ENCODE results near the gene TCF25.

The TCF25 gene

DNA sequence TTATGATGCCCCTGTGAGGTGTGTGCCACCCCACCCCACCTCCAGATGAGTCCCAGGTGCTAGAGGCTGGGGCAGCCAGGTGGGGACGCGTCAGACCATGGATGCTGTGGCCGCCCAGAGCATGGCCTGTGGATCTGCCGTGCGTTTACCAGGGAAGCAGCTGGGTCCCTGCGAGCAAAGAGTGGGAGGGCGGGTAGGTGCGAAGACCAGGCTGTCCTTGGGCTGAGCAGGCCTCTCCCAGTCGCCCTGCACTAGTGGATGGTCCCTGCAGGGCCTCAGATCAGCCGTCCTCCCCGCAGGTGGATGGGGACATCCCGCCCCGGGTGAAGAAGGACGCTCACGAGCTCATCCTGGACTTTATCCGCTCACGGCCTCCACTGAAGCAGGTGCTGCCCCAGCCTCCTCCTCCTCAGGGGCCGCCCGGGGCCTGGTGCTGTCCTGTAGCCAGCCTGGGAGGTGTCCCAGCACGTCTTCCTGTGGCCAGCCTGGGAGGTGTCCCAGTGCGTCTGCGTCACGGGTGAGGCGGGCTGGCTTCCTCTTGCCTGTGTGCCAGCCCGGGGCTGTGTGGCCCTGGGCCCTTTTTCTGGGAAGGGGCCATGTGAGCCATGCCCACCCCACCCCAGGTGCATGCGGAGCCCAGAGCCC is 18.0 kb upstream of the TCF25 start:
- Histone ChIP-seq H3K27ac (ENCODE audit: low read depth, low read length) (no peak overlapping the region), H3K9ac (ENCODE audit: low read length) (no peak overlapping the region), H3K4me3 (ENCODE audit: low read length) (no peak overlapping the region), H3K27me3 (ENCODE audit: control insufficient read depth, insufficient read depth, low read length) (no peaks in the 10 kb centered on the region), H3K36me3 (ENCODE audit: control insufficient read depth, insufficient read depth, low read length) (peaks cover 2% of the 10 kb centered on the region), H3K4me1 (ENCODE audit: control insufficient read depth, insufficient read depth, low read length) (no peaks in the 10 kb centered on the region)

DNA sequence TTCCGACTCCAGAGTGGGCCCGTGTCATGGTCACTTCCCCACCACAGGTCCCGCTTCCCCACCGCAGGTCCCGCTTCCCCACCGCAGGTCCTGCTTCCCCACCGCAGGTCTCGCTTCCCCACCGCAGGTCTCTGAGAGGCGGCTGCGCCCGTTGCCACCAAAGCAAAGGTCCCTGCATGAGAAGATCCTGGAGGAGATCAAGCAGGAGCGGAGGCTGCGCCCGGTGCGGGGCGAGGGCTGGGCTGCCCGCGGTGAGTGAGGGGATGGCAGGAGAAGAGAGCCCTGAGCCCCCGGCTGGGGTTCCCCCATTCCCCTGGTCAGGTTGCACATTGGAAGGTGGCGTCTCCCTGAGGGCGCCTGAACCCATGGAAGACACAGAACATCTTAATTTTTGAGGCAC is 17.4 kb upstream of the TCF25 start:
- no peak overlapping the region for H3K4me3 ChIP-seq (ENCODE audit: low read length)
- H3K36me3 ChIP-seq (ENCODE audit: control insufficient read depth, insufficient read depth, low read length), result peaks cover 2% of the 10 kb centered on the region
- H3K4me1 ChIP-seq (ENCODE audit: control insufficient read depth, insufficient read depth, low read length), result no peaks in the 10 kb centered on the region
- no peak overlapping the region for H3K9ac ChIP-seq (ENCODE audit: low read length)
- no peaks in the 10 kb centered on the region for H3K27me3 ChIP-seq (ENCODE audit: control insufficient read depth, insufficient read depth, low read length)
- no peak overlapping the region for H3K27ac ChIP-seq (ENCODE audit: low read depth, low read length)

DNA sequence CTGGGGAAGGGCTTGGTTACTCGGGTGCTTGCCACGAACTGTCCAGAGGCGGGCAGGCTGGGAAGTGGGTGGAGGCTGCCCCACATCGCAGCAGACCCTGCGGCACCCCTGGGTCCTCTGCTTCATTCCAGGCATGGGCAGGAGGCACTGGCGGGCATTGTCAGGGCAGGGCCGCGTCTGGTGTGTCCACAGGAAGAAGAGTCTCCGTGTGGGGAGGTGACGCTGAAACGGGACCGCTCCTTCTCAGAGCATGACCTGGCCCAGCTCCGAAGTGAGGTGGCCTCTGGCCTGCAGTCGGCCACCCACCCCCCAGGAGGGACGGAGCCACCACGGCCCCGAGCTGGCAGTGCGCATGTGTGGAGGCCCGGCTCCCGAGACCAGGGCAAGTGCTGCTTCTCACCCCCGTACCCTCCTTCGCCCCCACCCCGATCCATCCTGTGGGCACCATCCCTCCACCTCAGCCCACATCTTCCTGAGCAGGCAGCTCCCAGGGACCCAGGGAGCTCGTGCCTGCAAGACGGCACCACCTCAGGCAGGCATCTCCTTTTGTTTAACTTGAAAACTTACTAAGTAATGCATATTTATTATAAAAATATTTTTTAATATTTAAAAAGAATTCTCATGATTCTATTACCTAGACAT is 14.3 kb upstream of the TCF25 start:
- no peaks in the 10 kb centered on the region for H3K4me1 ChIP-seq (ENCODE audit: control insufficient read depth, insufficient read depth, low read length)
- H3K36me3 ChIP-seq (ENCODE audit: control insufficient read depth, insufficient read depth, low read length), result peaks cover 2% of the 10 kb centered on the region
- no peak overlapping the region for H3K4me3 ChIP-seq (ENCODE audit: low read length)
- H3K27me3 ChIP-seq (ENCODE audit: control insufficient read depth, insufficient read depth, low read length), result no peaks in the 10 kb centered on the region
- no peak overlapping the region for H3K27ac ChIP-seq (ENCODE audit: low read depth, low read length)
- no peak overlapping the region for H3K9ac ChIP-seq (ENCODE audit: low read length)

- H3K9ac ChIP-seq (ENCODE audit: low read length), result no peak overlapping the region
- H3K27me3 ChIP-seq (ENCODE audit: control insufficient read depth, insufficient read depth, low read length), result no peaks in the 10 kb centered on the region
- H3K36me3 ChIP-seq (ENCODE audit: control insufficient read depth, insufficient read depth, low read length), result peaks cover 2% of the 10 kb centered on the region
- H3K27ac ChIP-seq (ENCODE audit: low read depth, low read length), result no peak overlapping the region
- no peaks in the 10 kb centered on the region for H3K4me1 ChIP-seq (ENCODE audit: control insufficient read depth, insufficient read depth, low read length)
- H3K4me3 ChIP-seq (ENCODE audit: low read length), result no peak overlapping the region
Observed at GRCh38 chr16:89859615-89860007, 13.8 kb upstream of the TCF25 start.

- Histone ChIP-seq H3K4me1 (ENCODE audit: control insufficient read depth, insufficient read depth, low read length) (no peaks in the 10 kb centered on the region), H3K9ac (ENCODE audit: low read length) (no peak overlapping the region), H3K27ac (ENCODE audit: low read depth, low read length) (no peak overlapping the region), H3K4me3 (ENCODE audit: low read length) (no peak overlapping the region), H3K36me3 (ENCODE audit: control insufficient read depth, insufficient read depth, low read length) (peaks cover 2% of the 10 kb centered on the region), H3K27me3 (ENCODE audit: control insufficient read depth, insufficient read depth, low read length) (no peaks in the 10 kb centered on the region)
Observed at GRCh38 chr16:89860747-89861304, 12.6 kb upstream of the TCF25 start.

- no peaks in the 10 kb centered on the region for H3K27me3 ChIP-seq (ENCODE audit: control insufficient read depth, insufficient read depth, low read length)
- H3K4me3 ChIP-seq (ENCODE audit: low read length), result no peak overlapping the region
- H3K36me3 ChIP-seq (ENCODE audit: control insufficient read depth, insufficient read depth, low read length), result peaks cover 2% of the 10 kb centered on the region
- no peak overlapping the region for H3K27ac ChIP-seq (ENCODE audit: low read depth, low read length)
- no peak overlapping the region for H3K9ac ChIP-seq (ENCODE audit: low read length)
- H3K4me1 ChIP-seq (ENCODE audit: control insufficient read depth, insufficient read depth, low read length), result no peaks in the 10 kb centered on the region
Observed at GRCh38 chr16:89861648-89862047, 11.7 kb upstream of the TCF25 start.

DNA sequence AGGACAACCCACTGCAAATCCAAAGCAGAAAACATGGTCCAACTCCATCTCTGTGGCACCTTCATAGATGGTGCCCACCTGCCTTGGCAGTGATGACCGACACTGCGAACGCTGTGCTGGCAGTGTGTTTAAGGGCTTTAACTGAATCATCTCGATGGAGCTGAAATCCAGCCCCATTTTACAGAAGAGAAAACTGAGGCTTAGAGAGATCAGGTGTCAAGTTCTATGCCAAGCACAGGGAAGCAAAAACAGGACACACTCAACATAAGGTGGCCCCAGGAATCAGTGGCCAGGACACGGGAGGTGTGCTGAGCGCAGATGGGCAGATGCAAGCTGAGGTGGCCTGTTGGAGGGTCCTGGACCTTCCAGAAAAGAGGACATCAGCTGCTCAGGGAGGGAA is 10.7 kb upstream of the TCF25 start:
- peaks cover 2% of the 10 kb centered on the region for H3K36me3 ChIP-seq (ENCODE audit: control insufficient read depth, insufficient read depth, low read length)
- no peak overlapping the region for H3K4me3 ChIP-seq (ENCODE audit: low read length)
- H3K27ac ChIP-seq (ENCODE audit: low read depth, low read length), result no peak overlapping the region
- H3K27me3 ChIP-seq (ENCODE audit: control insufficient read depth, insufficient read depth, low read length), result no peaks in the 10 kb centered on the region
- H3K9ac ChIP-seq (ENCODE audit: low read length), result no peak overlapping the region
- no peaks in the 10 kb centered on the region for H3K4me1 ChIP-seq (ENCODE audit: control insufficient read depth, insufficient read depth, low read length)

DNA sequence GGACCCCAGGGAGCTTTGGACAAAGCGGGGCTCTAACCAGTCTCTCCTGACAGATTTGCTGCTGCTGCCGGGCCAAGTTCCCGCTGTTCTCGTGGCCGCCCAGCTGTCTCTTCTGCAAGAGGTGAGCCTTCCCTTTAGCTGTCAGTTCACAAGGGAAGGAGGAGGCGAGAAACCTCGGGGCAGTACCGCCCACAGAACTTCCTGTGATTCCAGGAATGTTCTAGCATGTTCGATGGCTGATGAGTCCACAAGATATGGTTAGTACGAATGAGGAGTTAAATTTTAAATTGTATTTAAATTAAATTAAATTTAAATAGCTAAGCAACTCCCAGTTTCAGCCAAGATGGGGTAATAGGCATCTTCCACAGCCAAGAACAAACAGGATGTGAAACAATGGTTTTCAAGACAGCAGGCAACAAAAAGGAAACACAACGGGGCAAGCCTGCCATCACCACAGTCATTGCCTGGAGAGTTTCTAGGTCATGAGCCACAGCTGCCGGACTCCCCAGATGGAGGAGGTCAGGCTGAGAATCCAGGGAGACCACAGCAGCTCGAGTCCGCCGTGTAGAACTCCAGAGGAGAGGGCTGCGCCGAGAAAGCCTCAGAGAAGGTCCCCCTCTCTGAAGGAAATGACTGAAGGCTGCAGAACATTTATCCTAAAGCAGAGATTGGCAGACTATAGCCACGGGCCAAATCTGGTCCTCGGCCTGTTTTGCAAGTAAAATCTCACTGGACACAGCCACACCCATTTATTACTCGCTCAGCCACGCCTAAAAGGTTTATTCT is 9.5 kb upstream of the TCF25 start:
- Histone ChIP-seq H3K9ac (ENCODE audit: low read length) (no peak overlapping the region), H3K27ac (ENCODE audit: low read depth, low read length) (no peak overlapping the region)

DNA sequence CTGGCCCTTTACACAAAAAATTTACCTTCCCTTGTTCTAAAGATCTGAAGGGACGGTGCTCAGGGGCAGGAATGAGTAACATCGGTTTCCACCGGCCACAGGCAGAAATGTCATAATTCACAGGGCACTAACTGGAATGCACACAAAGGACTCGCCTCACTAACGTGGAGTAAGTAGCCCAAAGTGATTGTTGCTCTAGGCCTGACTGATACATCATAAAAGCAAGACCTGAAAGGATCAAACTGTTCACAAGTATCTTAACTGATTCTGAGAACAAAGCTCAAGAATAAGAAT is 8.9 kb upstream of the TCF25 start:
- Histone ChIP-seq H3K27ac (ENCODE audit: low read depth, low read length) (no peak overlapping the region), H3K27me3 (ENCODE audit: control insufficient read depth, insufficient read depth, low read length) (no peaks in the 10 kb centered on the region), H3K36me3 (ENCODE audit: control insufficient read depth, insufficient read depth, low read length) (peaks cover 3% of the 10 kb centered on the region), H3K9ac (ENCODE audit: low read length) (no peak overlapping the region), H3K4me3 (ENCODE audit: low read length) (no peak overlapping the region), H3K4me1 (ENCODE audit: control insufficient read depth, insufficient read depth, low read length) (no peaks in the 10 kb centered on the region)

More for the DNA sequence above, 9.5 kb upstream of the TCF25 start:
- Histone ChIP-seq H3K4me3 (ENCODE audit: low read length) (no peak overlapping the region), H3K36me3 (ENCODE audit: control insufficient read depth, insufficient read depth, low read length) (no peaks in the 10 kb centered on the region), H3K4me1 (ENCODE audit: control insufficient read depth, insufficient read depth, low read length) (no peaks in the 10 kb centered on the region), H3K27me3 (ENCODE audit: control insufficient read depth, insufficient read depth, low read length) (no peaks in the 10 kb centered on the region)

- peaks cover 5% of the 10 kb centered on the region for H3K36me3 ChIP-seq (ENCODE audit: control insufficient read depth, insufficient read depth, low read length)
- H3K27me3 ChIP-seq (ENCODE audit: control insufficient read depth, insufficient read depth, low read length), result no peaks in the 10 kb centered on the region
Observed at GRCh38 chr16:89867918-89868317, 5.5 kb upstream of the TCF25 start.

DNA sequence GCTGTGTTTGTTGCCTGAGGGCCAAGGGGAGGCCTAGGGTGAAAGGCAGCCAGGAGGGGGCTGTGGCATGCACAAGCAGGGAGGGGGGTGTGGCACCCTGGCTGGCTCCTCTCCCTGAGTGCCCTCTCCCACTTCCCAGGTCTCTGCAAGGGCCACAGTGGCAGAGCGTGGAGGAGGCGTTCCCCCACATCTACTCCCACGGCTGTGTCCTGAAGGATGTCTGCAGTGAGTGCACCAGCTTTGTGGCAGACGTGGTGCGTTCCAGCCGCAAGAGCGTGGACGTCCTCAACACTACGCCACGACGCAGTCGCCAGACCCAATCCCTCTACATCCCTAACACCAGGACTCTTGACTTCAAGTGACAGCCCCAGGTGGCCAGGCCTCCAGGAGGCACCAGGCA is 3.5 kb upstream of the TCF25 start:
- Histone ChIP-seq H3K36me3 (ENCODE audit: control insufficient read depth, insufficient read depth, low read length) (peaks cover 5% of the 10 kb centered on the region), H3K4me3 (ENCODE audit: low read length) (no peak overlapping the region)

More at GRCh38 chr16:89867918-89868317, 5.5 kb upstream of the TCF25 start:
- Histone ChIP-seq H3K27ac (ENCODE audit: low read depth, low read length) (no peak overlapping the region), H3K4me3 (ENCODE audit: low read length) (no peak overlapping the region), H3K9ac (ENCODE audit: low read length) (no peak overlapping the region), H3K4me1 (ENCODE audit: control insufficient read depth, insufficient read depth, low read length) (peaks cover 2% of the 10 kb centered on the region)

DNA sequence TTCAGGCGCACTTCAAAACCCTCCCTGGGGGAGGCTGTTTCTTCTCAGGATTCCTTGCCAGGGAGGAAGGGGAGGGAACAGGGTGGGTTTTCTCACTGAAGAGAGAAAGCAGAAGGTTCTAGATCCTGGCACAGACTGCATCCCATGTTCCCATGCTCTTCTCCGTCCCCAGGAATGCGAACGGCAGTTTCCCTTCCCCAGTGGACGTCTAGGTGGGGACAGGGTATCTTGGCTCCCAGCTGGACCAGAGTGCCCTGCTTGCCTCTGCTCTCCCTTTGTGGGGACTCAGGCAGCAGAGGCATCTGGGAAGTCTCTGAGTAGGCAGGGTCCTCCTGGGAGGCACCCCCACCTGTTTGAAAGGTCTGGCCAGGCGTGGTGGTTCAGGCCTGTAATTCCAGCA is 3.0 kb upstream of the TCF25 start:
- no peak overlapping the region for H3K4me3 ChIP-seq (ENCODE audit: low read length)
- H3K36me3 ChIP-seq (ENCODE audit: control insufficient read depth, insufficient read depth, low read length), result peaks cover 5% of the 10 kb centered on the region
- H3K9ac ChIP-seq (ENCODE audit: low read length), result no peak overlapping the region
- no peak overlapping the region for H3K27ac ChIP-seq (ENCODE audit: low read depth, low read length)
- H3K4me1 ChIP-seq (ENCODE audit: control insufficient read depth, insufficient read depth, low read length), result peaks cover 7% of the 10 kb centered on the region
- H3K27me3 ChIP-seq (ENCODE audit: control insufficient read depth, insufficient read depth, low read length), result no peaks in the 10 kb centered on the region

More for the DNA sequence above, 3.5 kb upstream of the TCF25 start:
- Histone ChIP-seq H3K9ac (ENCODE audit: low read length) (no peak overlapping the region), H3K4me1 (ENCODE audit: control insufficient read depth, insufficient read depth, low read length) (peaks cover 6% of the 10 kb centered on the region), H3K27ac (ENCODE audit: low read depth, low read length) (no peak overlapping the region), H3K27me3 (ENCODE audit: control insufficient read depth, insufficient read depth, low read length) (no peaks in the 10 kb centered on the region)
